GM12874 (cell line): ENCODE data around the gene GLCCI1.

Experiments used
- CTCF ChIP-seq: IDR thresholded peaks from 2 replicates; pipeline ENCODE4 v1.5.1; 2011; ENCODE audit warnings: low read depth, mild to moderate bottlenecking, control low read depth, low read length, moderate library complexity; ENCODE audit not compliant: insufficient read depth

The GLCCI1 gene

DNA sequence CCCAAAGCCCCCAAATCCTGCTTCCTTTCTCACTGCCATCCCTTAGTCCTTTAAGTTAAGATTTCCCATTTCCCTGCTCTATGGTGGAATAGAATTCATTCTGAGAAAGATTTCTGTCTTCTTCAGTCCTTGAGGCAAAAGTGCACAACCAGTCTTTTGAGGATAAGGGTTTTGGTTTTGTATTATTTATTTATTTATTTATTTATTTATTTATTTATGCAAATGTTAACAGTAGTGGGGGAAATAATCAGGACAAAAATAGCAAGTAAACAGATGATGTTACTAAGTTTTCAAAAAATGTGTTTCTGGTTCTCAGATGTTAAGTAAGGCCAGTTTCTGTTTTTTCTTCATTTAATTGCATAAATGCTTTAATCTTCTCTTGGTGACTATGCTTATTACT, 84.2 kb downstream of the GLCCI1 start:
- no peak for TF ChIP-seq CTCF

GRCh38 chr7:8056439-8056838, 87.8 kb downstream of the GLCCI1 start:
- no peak for TF ChIP-seq CTCF

- no peak for TF ChIP-seq CTCF
Observed at GRCh38 chr7:8057566-8057965, 89.0 kb downstream of the GLCCI1 start.

DNA sequence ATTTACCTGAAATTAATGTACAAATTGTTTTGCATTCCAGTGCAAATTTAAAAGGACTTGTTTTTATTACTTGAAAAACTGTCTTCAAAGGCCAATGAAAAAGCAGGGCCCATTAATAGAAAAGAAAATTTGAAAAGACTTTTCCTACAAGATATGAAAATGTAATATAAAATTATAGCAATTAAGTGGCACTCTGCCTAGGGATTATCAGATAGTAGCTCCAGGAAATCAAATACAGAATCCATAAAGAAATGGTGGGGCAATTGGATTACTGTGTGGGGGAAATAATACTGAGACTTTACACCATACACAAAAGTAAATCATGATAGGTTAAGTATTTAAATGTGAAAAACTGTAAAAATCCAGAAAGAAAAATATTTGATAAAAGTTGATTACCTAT, 89.7 kb downstream of the GLCCI1 start:
- TF ChIP-seq CTCF: no peak

- TF ChIP-seq CTCF: no peak
Observed at GRCh38 chr7:8058852-8059251, 90.3 kb downstream of the GLCCI1 start.

- no peak for TF ChIP-seq CTCF
Observed at GRCh38 chr7:8060241-8060640, 91.6 kb downstream of the GLCCI1 start.

DNA sequence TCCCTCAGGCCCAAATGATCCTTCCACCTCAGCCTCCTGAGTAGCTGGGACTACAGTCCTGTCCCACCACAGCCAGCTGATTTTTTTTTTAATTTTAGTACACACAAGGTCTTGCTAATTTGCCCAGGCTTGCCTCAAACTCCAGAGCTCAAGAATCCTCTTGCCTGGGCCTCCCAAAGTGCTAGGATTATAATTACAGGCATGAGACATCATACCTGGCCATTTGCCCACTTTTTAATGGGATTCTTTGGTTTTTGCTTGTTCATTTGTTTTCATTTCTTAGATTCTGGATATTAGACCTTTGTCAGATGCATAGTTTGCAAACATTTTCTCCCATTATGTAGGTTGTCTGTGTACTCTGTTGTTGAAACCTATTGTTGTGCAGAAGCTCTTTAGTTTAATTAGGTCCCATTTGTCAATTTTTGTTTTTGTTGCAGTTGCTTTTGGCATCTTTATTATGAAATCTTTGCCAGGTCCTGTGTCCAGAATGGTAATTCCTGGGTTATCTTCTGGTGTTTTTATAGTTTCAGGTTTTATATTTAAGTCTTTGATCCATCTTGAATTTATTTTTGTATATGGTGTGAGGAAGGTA, 95.2 kb downstream of the GLCCI1 start:
- no peak for TF ChIP-seq CTCF

DNA sequence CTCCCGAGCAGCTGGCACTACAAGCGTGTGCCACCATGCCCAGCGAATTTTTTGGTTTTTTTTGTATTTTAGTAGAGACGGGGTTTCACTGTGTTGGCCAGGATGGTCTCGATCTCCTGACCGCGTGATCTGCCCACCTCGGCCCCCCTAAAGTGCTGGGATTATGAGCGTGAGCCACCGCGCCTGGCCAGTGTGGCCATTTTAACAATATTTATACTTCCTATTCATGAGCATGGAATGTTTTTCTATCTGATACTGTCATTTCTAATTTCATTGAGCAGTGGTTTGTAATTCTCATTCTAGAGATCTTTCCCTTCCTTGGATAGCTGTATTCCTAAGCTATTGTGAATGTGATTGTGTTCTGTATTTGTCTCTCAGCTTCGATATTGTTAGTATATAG, 96.2 kb downstream of the GLCCI1 start:
- no peak for TF ChIP-seq CTCF
